ENCODE measurements around the gene MLPH. TPM values are rescaled to one million over a fixed set of nuclear protein-coding genes. Genes with fewer than 3 reads are reported as not detected.
"Not testable (repeated sequence)": the region's sequence is repeated elsewhere in the genome, so short reads cannot be mapped to it uniquely, and the experiment has no call there.

MLPH gene
- total and polyA plus RNA-seq, 4 donors = 1.6 to 25.9 (median 22.3) TPM

DNA sequence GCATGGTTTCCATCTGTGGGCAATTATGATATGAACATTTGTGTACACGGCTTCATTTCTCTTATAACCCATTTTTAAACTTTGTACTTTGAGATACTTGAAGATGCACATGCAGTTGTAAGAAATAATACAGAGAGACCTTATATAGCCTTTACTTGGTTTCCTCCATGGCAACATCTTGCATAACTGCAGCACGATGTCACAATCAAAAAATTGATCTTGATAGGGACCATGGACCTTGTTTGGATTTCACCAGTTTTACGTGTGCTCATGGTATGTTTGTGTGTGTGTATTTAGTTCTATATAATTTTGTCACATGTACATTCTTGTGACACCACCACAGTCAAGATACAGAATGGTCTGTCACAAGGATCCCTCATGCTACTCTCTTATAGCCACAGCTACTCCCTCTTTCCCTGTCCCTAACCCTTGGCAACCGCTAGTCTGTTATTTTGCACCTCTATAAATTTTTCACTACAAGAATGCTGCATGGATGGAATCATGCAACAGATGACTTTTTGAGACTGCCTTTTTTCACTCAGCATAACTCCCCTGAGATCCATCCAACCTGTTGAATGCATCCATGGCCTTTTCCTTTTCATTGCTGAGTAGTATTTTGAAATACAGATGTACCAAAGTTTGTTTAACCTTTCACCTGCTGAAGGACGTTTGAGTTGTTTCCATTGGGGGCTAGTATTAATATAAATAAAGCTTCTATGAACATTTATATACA, 19.4 kb upstream of the MLPH start:
- Histone ChIP-seq H3K9ac (ENCODE audit: low read depth in 1 of 2, low read length in 2 of 2) (no peak overlapping the region), H3K27me3 (ENCODE audit: control insufficient read depth in 4 of 4, insufficient read depth in 4 of 4, low read length in 3 of 4) (no peaks in the 10 kb centered on the region), H3K4me3 (ENCODE audit: low read depth in 1 of 3, low read length in 3 of 3) (no peak overlapping the region), H3K27ac (ENCODE audit: low read depth in 1 of 2, low read length in 2 of 2) (no peak overlapping the region), H3K9me3 (ENCODE audit: control insufficient read depth in 4 of 4, low read length in 3 of 4) (no peaks in the 10 kb centered on the region), H3K4me1 (ENCODE audit: control insufficient read depth in 4 of 4, insufficient read depth in 4 of 4, low read length in 3 of 4) (peaks cover 0 to 8% (median 4%) of the 10 kb centered on the region in 4 donors), H3K36me3 (ENCODE audit: control insufficient read depth in 4 of 4, insufficient read depth in 3 of 4, low read depth in 1 of 4, low read length in 3 of 4) (no peaks in the 10 kb centered on the region)
- peak in 1 of 2 donors; percentile 23 for TF ChIP-seq JUND (IDR thresholded peaks at IDR 0.05)
- peak; percentile 21 for TF ChIP-seq FOXA1 (IDR thresholded peaks at IDR 0.05)
- no peak for TF ChIP-seq TAF1 (conservative IDR thresholded peaks at IDR 0.05)
- no peak for TF ChIP-seq ZBTB33 (IDR thresholded peaks at IDR 0.05)
- no peak for TF ChIP-seq RAD21 (IDR thresholded peaks at IDR 0.05)
- peak; percentile 31 for TF ChIP-seq FOXA2 (IDR thresholded peaks at IDR 0.05)
- TF ChIP-seq EGR1 (IDR thresholded peaks at IDR 0.05; ENCODE audit: low read depth in 2 of 2) = no peak
- no peak for TF ChIP-seq REST (IDR thresholded peaks at IDR 0.05)
- no peak for TF ChIP-seq GABPA (IDR thresholded peaks at IDR 0.05 in 1 of 2, conservative IDR thresholded peaks at IDR 0.05 in 1 of 2)
- peak in 1 of 2 donors; percentile 76 for TF ChIP-seq RXRA (IDR thresholded peaks at IDR 0.05)
- TF ChIP-seq HNF4A (conservative IDR thresholded peaks at IDR 0.05) = peak; percentile 59 to 70
- DNase-seq (ENCODE audit: low spot score) = no peak
- WGBS = 53% methylated on average over 5 of the region's 5 CpGs

GRCh38 chr2:237469410-237469809, 17.6 kb upstream of the MLPH start:
- H3K27me3 ChIP-seq (ENCODE audit: control insufficient read depth in 4 of 4, insufficient read depth in 4 of 4, low read length in 3 of 4); H3K4me1 ChIP-seq (ENCODE audit: control insufficient read depth in 4 of 4, insufficient read depth in 4 of 4, low read length in 3 of 4); H3K36me3 ChIP-seq (ENCODE audit: control insufficient read depth in 4 of 4, insufficient read depth in 3 of 4, low read depth in 1 of 4, low read length in 3 of 4); H3K4me3 ChIP-seq (ENCODE audit: low read depth in 1 of 3, low read length in 3 of 3); H3K9me3 ChIP-seq (ENCODE audit: control insufficient read depth in 4 of 4, low read length in 3 of 4); H3K9ac ChIP-seq (ENCODE audit: low read depth in 1 of 2, low read length in 2 of 2); DNase-seq (ENCODE audit: low spot score); H3K27ac ChIP-seq (ENCODE audit: low read depth in 1 of 2, low read length in 2 of 2): not testable (repeated sequence)
- 86% methylated on average over 7 of the region's 7 CpGs for WGBS

- 90% methylated on average over 4 of the region's 4 CpGs for WGBS
- Histone ChIP-seq H3K4me3 (ENCODE audit: low read depth in 1 of 3, low read length in 3 of 3) (no peak overlapping the region), H3K9me3 (ENCODE audit: control insufficient read depth in 4 of 4, low read length in 3 of 4) (no peaks in the 10 kb centered on the region), H3K36me3 (ENCODE audit: control insufficient read depth in 4 of 4, insufficient read depth in 3 of 4, low read depth in 1 of 4, low read length in 3 of 4) (no peaks in the 10 kb centered on the region), H3K27ac (ENCODE audit: low read depth in 1 of 2, low read length in 2 of 2) (no peak overlapping the region), H3K9ac (ENCODE audit: low read depth in 1 of 2, low read length in 2 of 2) (no peak overlapping the region), H3K27me3 (ENCODE audit: control insufficient read depth in 4 of 4, insufficient read depth in 4 of 4, low read length in 3 of 4) (no peaks in the 10 kb centered on the region), H3K4me1 (ENCODE audit: control insufficient read depth in 4 of 4, insufficient read depth in 4 of 4, low read length in 3 of 4) (peaks cover 0 to 12% (median 7%) of the 10 kb centered on the region in 4 donors)
- no peak for DNase-seq (ENCODE audit: low spot score)
- TF ChIP-seq JUND (IDR thresholded peaks at IDR 0.05) = no peak
- TF ChIP-seq ZBTB33 (IDR thresholded peaks at IDR 0.05) = no peak
- no peak for TF ChIP-seq RXRA (IDR thresholded peaks at IDR 0.05)
- no peak for TF ChIP-seq REST (IDR thresholded peaks at IDR 0.05)
- TF ChIP-seq FOXA2 (IDR thresholded peaks at IDR 0.05) = no peak
- TF ChIP-seq HNF4A (conservative IDR thresholded peaks at IDR 0.05) = no peak
- TF ChIP-seq FOXA1 (IDR thresholded peaks at IDR 0.05) = no peak
- no peak for TF ChIP-seq NR2F2 (IDR thresholded peaks at IDR 0.05)
- TF ChIP-seq EGR1 (IDR thresholded peaks at IDR 0.05; ENCODE audit: low read depth in 2 of 2) = no peak
- no peak for TF ChIP-seq GABPA (IDR thresholded peaks at IDR 0.05 in 1 of 2, conservative IDR thresholded peaks at IDR 0.05 in 1 of 2)
These were observed 17.2 kb upstream of the MLPH start for GRCh38 chr2:237469849-237470248.
